Endothelial cell of umbilical vein (primary cell): Measurements from ENCODE around the gene RFLNA. TPM values are rescaled to one million over a fixed set of nuclear protein-coding genes. Genes with fewer than 3 reads are reported as not detected.

Source experiments
- BruUV-seq: library from RNA; stranded (reverse); fragments of 400-500 nt; replicated peaks from 2 replicates; lab custom pipeline; 2021; lab: Mats Ljungman, UMichigan
- CTCF ChIA-PET: fragments of 300-600, 350-600 bp; sonication (Branson Sonifier 250); formaldehyde crosslinking; loops from one replicate; lab custom pipeline; 2021; ENCODE audit warnings: antibody characterized with exemption, inconsistent platforms; lab: Charles Lee
- POLR2A ChIA-PET: fragments of 300-600, 350-600 bp; sonication (Branson Sonifier 250); formaldehyde crosslinking; loops from one replicate; lab custom pipeline; 2021; ENCODE audit warnings: antibody characterized with exemption, inconsistent platforms; lab: Charles Lee
- DNase-seq: peaks from one replicate; pipeline ENCODE4 v3.0.0-alpha.2; 2011; ENCODE audit warnings: low read depth, low spot score
- FAIRE-seq: peaks from 2 replicates; lab custom pipeline; 2011; peaks lifted over from hg19 to GRCh38; lab: Jason Lieb, UNC
- H2AFZ ChIP-seq: 2 replicates; pipeline ENCODE4 v1.6.0; 2012; ENCODE audit warnings: low read depth, low read length, control low read depth, inconsistent platforms
- H3K27ac ChIP-seq: 2 replicates; pipeline ENCODE4 v1.5.1; 2011; ENCODE audit warnings: low read depth, mild to moderate bottlenecking, control low read depth, low read length, moderate library complexity; ENCODE audit not compliant: insufficient read depth
- H3K27me3 ChIP-seq, 2 experiments: 2 replicates each; pipeline versions ENCODE4 v1.6.0 to v1.6.1; 2011; ENCODE audit warnings: low read length in 2 of 2, mixed read lengths in 1 of 2; ENCODE audit not compliant: control insufficient read depth in 2 of 2, insufficient read depth in 2 of 2
- H3K36me3 ChIP-seq, 2 experiments: 2 replicates in 1 of 2; 3 replicates in 1 of 2; pipeline ENCODE4 v1.5.1; 2011; ENCODE audit warnings: low read length in 2 of 2, mild to moderate bottlenecking in 1 of 2, moderate library complexity in 1 of 2; ENCODE audit not compliant: control insufficient read depth in 2 of 2, insufficient read depth in 2 of 2; ENCODE audit errors: extremely low read depth in 1 of 2
- H3K4me1 ChIP-seq: 3 replicates; pipeline ENCODE4 v1.5.1; 2011; ENCODE audit warnings: mild to moderate bottlenecking, low read length; ENCODE audit not compliant: control insufficient read depth, insufficient read depth; ENCODE audit errors: extremely low read depth
- H3K4me2 ChIP-seq: 2 replicates; pipeline ENCODE4 v1.6.1; 2011; ENCODE audit warnings: low read length, control low read depth, mixed read lengths; ENCODE audit not compliant: insufficient read depth
- H3K4me3 ChIP-seq, 3 experiments: fragments of 200-600 bp in 1 of 3; sonication (generic), shearing (Covaris generic) in 1 of 3; replicated peaks in 1 of 3; 2 replicates each; pipeline ENCODE4 v1.5.1; 2011 to 2016; ENCODE audit warnings: control low read depth in 3 of 3, low read length in 3 of 3, mild to moderate bottlenecking in 2 of 3, inconsistent platforms in 1 of 3, low read depth in 1 of 3, moderate library complexity in 1 of 3; ENCODE audit not compliant: insufficient read depth in 1 of 3
- H3K79me2 ChIP-seq: 2 replicates; pipeline ENCODE4 v1.6.0; 2012; ENCODE audit warnings: low read length, inconsistent platforms; ENCODE audit not compliant: control insufficient read depth, insufficient read depth
- H3K9ac ChIP-seq: replicated peaks from 2 replicates; pipeline ENCODE3; 2011; ENCODE audit warnings: low read length, control low read depth; ENCODE audit not compliant: insufficient read depth; ENCODE audit errors: extremely low read depth
- H3K9me1 ChIP-seq: replicated peaks from 3 replicates; pipeline ENCODE4 v1.6.0; 2011; ENCODE audit warnings: mild to moderate bottlenecking, low read length; ENCODE audit not compliant: control insufficient read depth, insufficient read depth; ENCODE audit errors: extremely low read depth
- H3K9me3 ChIP-seq: replicated peaks from 2 replicates; pipeline ENCODE4 v1.5.1; 2012; ENCODE audit warnings: low read length, inconsistent platforms; ENCODE audit not compliant: control insufficient read depth, insufficient read depth
- H4K20me1 ChIP-seq: replicated peaks from 2 replicates; pipeline ENCODE3; 2011; ENCODE audit warnings: mild to moderate bottlenecking, low read length; ENCODE audit not compliant: control insufficient read depth, insufficient read depth; ENCODE audit errors: extremely low read depth
- EZH2 ChIP-seq: IDR thresholded peaks from 2 replicates; pipeline ENCODE4 v1.6.1; 2012; ENCODE audit warnings: borderline replicate concordance, low read depth, mild to moderate bottlenecking, moderate library complexity, low read length, inconsistent platforms; ENCODE audit not compliant: severe bottlenecking
- FOS ChIP-seq: IDR thresholded peaks from 2 replicates; pipeline ENCODE4 v1.6.1; 2011; ENCODE audit warnings: mild to moderate bottlenecking, low read length, moderate library complexity, borderline replicate concordance; ENCODE audit not compliant: insufficient read depth
- GATA2 ChIP-seq: IDR thresholded peaks from 2 replicates; pipeline ENCODE4 v1.7.0; 2011; ENCODE audit warnings: low read depth, mild to moderate bottlenecking, moderate library complexity, mixed read lengths, low read length; ENCODE audit not compliant: insufficient read length, insufficient read depth
- JUN ChIP-seq: IDR thresholded peaks from 2 replicates; pipeline ENCODE4 v1.6.1; 2011; ENCODE audit warnings: borderline replicate concordance, low read depth; ENCODE audit not compliant: insufficient read length, insufficient read depth
- MAX ChIP-seq: IDR thresholded peaks from 2 replicates; pipeline ENCODE4 v1.6.1; 2011; ENCODE audit not compliant: insufficient read depth, insufficient read length
- MYC ChIP-seq: IDR thresholded peaks from one replicate; pipeline ENCODE4 v1.6.1; 2011; ENCODE audit warnings: mild to moderate bottlenecking, low read depth, low read length
- POLR2A ChIP-seq: IDR thresholded peaks from 2 replicates; pipeline ENCODE4 v1.6.1; 2012; ENCODE audit warnings: low read depth, mild to moderate bottlenecking, control low read depth, low read length
- POLR2AphosphoS5 ChIP-seq: IDR thresholded peaks from 2 replicates; pipeline ENCODE4 v1.6.1; 2012; ENCODE audit warnings: low read depth, mild to moderate bottlenecking, control low read depth, low read length, moderate library complexity; ENCODE audit not compliant: insufficient read depth
- dilution Hi-C: fragments of 300-500 bp; cut with MboI; formaldehyde crosslinking; loops from one replicate; pipeline ENCODE4 v1.15.0; 2019; ENCODE audit warnings: low sequenced_read_pairs; ENCODE audit not compliant: extremely low pct_ligation_motif_present
- intact Hi-C: fragments of 100-400 bp; cut with micrococcal nuclease; formaldehyde crosslinking; loops from one replicate; pipeline ENCODE4 v1.10.0; 2022
- polyA plus RNA-seq, 4 experiments: library from polyadenylated mRNA; depleted of rRNA in 3 of 4; stranded (reverse) in 3 of 4; unstranded in 1 of 4; fragments of >200 nt; gene quantifications; 2 replicates each; pipeline versions ENCODE4 v1.2.1 to v1.2.3, GENCODE V29; 2011 to 2012; ENCODE audit warnings: missing spikeins in 1 of 4
- total RNA-seq: library from RNA; stranded (reverse); gene quantifications from 2 replicates; pipeline ENCODE4 v1.2.3, GENCODE V29; 2021
- TF ChIP-seq, protein P1 (sequence below), 2 donors: IDR thresholded peaks; 1 replicate in 1 of 2; 2 replicates in 1 of 2; pipeline ENCODE4 v1.5.1; 2011; ENCODE audit warnings: low read length in 2 of 2, mild to moderate bottlenecking in 2 of 2, moderate library complexity in 2 of 2, control low read depth in 1 of 2, inconsistent platforms in 1 of 2, low read depth in 1 of 2; ENCODE audit not compliant: insufficient read depth in 1 of 2; ENCODE audit errors: extremely low read depth in 1 of 2

RFLNA gene
- total and polyA plus RNA-seq, 2 donors (not counting 3 experiments of a cell fraction or from before 2014, with no cell fraction given), result 19.7 to 24.5 TPM

DNA sequence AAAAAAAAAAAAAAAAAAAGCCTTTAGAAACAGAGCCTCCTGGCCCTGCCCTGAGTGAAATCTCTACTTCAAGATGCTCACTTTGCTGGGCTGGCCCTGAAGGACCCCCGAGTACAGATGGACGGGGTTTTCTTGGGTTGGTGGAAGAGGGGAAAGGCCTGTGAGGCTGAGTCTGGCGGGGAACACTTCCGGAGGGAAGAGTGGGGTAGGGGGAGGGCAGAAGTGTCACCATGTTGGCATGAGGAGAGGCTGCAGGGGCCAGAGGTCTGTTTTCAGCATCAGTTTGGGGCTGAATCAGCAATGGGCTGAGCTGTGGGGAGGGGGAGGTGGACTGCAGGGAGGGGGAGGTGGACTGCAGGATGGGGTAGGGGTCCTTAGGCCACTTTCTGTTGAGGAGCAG lies 15.3 kb downstream of the RFLNA start:
- no TSS peak for BruUV-seq
- intact Hi-C loops (no loop called here), dilution Hi-C loops (no loop called here)
- H3K4me2 ChIP-seq, result no peak overlapping the region
- ChIA-PET CTCF (interaction anchor here (1.0 to 4.1 kb wide), 3 partner anchors 256 to 274 kb away, joined by 3 to 20 read pairs (median 3); no protein-coding TSS in a partner anchor), POLR2A (no interaction called here)
- no peaks in the 10 kb centered on the region for H3K4me1 ChIP-seq
- H3K4me3 ChIP-seq, result no peak overlapping the region
- no peaks in the 10 kb centered on the region for H3K27me3 ChIP-seq
- no peaks in the 10 kb centered on the region for H3K36me3 ChIP-seq
- no peak overlapping the region for H3K9ac ChIP-seq
- no peak overlapping the region for H3K27ac ChIP-seq
- FAIRE-seq, result no peak
- H3K9me3 ChIP-seq, result no peaks in the 10 kb centered on the region
- TF ChIP-seq MAX (no peak), POLR2AphosphoS5 (no peak), EZH2 (no peak), POLR2A (no peak), FOS (no peak), JUN (no peak), MYC (no peak), GATA2 (no peak)
- TF ChIP-seq, protein P1, sequence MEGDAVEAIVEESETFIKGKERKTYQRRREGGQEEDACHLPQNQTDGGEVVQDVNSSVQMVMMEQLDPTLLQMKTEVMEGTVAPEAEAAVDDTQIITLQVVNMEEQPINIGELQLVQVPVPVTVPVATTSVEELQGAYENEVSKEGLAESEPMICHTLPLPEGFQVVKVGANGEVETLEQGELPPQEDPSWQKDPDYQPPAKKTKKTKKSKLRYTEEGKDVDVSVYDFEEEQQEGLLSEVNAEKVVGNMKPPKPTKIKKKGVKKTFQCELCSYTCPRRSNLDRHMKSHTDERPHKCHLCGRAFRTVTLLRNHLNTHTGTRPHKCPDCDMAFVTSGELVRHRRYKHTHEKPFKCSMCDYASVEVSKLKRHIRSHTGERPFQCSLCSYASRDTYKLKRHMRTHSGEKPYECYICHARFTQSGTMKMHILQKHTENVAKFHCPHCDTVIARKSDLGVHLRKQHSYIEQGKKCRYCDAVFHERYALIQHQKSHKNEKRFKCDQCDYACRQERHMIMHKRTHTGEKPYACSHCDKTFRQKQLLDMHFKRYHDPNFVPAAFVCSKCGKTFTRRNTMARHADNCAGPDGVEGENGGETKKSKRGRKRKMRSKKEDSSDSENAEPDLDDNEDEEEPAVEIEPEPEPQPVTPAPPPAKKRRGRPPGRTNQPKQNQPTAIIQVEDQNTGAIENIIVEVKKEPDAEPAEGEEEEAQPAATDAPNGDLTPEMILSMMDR (IDR thresholded peaks at IDR 0.05; ENCODE audit: extremely low read depth in 1 of 2, insufficient read depth in 1 of 2, low read depth in 1 of 2, low read length in 2 of 2), result no peak
- DNase-seq, result no peak
- peaks cover 50% of the 10 kb centered on the region for H3K79me2 ChIP-seq
- no peak overlapping the region for H2AFZ ChIP-seq
- H3K9me1 ChIP-seq, result no peaks in the 10 kb centered on the region
- H4K20me1 ChIP-seq, result no peaks in the 10 kb centered on the region
